MV-4-11 (cell line): ENCODE measurements around the gene GLIS1.

Experiments
- DNase-seq: peaks from one replicate; lab custom pipeline; 2025; lab: John Stamatoyannopoulos, UW

The GLIS1 gene

DNA sequence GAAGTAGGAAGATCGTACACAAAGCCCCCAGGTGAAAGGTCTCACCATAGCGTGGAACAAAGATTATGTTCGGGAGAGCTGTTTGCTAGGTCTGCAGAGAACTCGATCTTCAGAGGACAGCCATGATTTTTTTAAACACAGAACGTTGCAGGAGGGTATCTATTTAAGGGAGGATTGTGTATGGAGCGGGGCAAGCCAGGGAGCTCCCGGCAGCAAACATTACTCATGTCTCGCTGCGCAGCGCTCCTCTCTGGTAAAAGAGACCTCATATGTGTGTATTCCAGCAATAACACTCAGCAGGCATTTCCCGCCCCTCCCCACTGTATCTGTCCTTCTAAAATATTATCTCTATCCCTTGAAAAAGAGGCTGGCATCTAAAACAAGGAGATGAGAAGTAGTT, 2.7 kb downstream of the GLIS1 start:
- DNase-seq: no peak

DNA sequence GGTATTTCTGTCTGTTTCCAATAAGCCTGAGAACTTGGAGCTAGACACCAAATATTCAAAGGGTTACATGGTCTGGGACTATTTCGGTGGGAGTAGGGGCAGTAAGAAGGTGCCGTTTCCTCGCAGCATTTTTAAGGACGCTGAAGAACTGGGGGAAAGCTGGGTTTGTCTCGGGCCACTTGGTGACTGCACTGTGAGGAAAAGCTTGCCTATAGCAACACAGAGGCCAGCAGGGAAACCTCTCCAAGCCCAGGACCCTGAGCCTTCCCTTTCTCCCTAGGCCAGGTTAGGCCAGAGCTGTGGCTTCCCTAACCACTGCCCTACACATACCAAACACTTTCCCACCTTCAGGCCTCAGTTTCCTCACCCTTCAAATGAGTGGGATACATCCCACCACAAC, 3.3 kb downstream of the GLIS1 start:
- DNase-seq: no peak

DNA sequence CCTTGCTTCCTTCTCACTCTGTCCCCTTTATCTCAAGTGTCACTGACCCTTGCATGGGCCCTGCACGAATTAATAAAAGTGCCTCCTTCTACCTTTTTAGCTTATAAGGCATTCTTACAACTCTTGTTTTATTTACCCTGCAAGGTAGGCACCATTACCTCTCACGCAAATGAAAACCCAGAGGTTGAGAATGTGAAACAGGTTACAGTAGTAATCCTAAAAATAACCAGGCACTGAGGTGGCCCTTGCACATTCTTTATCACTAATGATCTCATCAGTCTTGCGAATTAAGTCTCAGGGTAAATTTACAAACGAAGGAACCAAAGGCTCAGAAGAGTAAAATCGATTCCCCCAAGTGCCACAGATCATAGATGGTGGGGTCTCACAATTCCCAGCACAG, 3.7 kb downstream of the GLIS1 start:
- DNase-seq: no peak

DNA sequence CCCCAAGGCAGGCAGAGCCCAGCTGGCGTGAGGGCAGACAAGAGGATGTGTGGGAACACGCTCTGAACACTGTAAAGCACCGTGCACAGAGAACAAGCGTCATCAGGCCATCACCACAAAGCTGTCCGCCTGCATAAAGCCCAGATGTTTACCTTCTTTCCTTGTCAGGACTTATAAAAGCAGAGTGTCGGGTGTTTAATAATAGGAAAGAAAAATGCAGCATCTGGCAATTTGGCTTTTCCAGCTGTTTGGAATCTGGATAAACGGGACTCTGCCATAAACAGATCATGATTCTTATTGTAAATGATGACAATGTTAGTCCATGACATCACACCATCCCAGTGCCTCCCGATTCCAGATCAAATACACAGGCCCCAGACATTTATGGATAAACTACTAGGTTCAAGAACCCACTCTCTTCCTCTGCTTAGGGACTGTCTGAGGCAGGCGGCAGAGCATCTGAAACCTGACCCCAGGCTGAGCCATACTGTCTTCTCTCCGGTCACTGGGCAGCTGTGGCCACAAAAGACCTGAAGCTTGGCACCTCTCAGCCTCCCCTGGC, 4.2 kb downstream of the GLIS1 start:
- DNase-seq: no peak

DNA sequence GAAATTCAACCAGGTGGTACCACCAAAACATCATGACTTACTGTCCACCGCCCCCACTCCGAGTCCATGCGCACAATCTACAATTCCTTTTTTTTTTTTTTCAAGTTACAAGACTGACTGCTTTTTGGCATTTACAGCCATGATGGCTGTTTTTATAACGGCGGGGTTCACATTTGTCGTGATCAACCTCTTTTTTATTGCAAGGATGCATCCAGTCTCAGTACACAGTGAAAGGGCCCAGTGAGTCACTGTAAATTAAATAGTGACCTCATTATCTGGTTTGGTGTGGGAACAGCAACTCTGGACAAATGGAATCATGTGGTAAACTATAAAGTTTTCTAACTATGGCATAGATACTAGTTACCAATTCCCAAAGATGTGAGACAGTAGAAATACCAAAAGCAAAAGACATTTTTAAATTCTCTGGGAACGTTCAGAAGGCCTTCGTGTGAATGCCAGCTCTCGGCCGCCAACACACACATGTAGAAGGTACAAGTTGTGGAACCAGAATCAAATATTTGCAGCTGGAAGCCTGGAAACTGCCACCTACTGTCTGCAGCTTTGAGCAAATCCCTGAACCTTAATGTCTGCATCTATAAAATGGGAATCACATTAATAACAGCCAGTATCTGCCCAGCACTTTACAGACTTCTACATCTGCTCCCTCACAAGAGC, 4.9 kb downstream of the GLIS1 start:
- no peak for DNase-seq

DNA sequence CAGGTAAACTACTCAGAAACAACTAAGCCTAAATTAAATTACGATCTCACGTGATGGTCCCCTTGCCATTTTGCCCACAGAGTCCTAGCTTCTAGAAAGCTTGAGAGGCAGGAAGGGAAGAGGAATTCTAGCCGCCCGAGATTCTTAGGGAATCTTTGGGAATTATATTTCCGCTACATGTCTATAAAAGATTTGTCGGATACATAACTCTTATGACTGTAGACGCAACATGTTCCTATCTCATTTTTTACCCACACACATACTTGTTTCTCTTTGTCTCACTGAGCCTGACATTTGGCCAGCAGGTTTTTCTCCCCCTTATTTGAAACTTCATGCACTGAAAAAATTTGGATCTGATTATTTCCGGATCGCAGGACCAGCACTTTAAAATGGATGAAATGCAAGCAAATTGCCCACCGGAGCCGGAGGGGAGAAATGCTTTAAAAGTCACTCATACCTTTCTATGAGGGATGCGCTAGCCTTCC, 5.5 kb downstream of the GLIS1 start:
- no peak for DNase-seq

DNA sequence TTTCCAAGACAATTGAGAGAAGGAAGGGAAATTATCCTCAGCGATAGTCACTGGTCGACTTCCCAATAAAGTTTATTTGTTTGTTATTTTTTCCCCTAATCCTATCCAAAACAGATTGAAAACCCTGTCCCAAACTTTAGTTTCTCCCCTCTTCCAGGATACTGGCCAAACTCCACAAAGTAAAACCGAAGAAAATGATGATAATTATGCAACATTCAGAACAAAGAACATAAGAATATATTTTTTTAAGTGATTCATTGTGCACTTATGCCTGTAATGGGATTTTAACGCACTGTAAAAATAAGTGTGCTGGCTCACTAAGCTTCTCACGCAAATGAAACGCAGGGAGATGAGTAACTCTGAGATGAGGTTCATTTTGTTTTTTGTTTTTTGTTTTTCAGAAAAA, 6.0 kb downstream of the GLIS1 start:
- no peak for DNase-seq

DNA sequence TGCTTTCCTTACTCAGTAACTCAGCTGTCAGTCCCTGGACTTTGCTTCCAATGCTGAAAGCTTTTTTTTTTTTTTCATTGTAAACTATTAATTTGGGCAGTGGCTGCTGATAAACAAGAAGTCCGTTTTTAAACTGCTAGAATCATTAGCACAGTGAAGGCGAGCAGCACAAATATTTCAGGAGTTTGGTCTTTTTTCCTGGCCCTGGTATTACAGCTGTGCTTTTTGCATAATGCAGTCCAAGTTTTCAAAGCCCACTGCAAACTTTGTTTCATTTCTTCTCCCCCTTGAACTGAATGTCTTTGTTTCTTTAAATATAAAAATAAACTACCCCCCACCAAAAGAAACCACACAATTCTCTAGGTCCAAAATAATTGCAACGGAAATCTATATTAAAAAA, 6.6 kb downstream of the GLIS1 start:
- DNase-seq: no peak

DNA sequence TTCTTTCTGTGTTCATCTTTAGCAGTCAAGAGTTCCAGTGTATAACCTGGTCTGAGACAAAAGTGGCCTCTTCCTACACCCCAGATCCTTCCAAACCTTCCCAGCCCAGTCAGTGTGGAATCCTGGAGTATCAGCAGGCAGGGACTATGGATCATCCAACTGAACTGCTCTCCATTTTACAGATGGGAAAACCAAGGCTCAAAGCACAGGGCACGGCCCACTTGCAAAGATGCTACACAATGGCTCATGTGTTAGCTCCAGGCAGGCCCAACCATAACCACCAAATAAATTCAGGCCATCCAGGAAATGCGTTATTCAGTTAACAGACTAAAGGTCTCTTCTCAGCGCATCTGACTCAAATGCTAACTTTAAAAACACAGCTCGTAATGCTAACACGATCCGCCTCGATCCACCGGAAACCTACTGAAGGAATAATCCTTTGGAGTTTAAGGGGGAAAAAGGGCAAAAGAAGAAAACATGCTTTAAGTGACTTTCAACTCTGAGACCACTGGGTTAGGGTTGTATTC, 7.1 kb downstream of the GLIS1 start:
- no peak for DNase-seq

DNA sequence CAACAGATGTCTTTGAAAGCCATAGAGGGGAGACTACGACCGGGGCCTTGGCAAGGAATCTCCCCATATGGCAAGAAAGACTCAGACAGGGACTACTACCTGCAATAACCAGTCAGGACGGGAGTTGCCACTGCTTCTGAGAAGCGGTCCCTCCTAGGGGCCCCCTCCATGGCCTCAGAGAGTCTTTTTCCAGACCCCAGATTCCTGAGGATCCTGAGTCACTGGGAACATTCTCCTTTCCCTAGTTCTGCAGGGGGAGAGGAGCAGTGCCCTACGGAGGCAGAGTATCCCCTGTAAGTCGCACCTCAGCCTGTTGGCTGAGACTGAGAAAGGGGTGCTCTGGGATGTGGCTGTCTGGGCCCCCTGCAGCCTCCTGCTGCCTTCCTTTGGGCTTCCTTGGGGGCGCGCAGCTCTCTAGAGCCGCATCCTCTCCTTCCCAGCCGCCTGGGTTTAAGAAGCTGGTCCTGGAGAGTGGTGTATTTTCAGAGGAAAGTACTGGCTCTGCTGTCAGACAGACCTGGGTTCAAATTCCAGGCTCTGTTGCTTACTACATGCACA, 7.8 kb downstream of the GLIS1 start:
- DNase-seq: no peak

DNA sequence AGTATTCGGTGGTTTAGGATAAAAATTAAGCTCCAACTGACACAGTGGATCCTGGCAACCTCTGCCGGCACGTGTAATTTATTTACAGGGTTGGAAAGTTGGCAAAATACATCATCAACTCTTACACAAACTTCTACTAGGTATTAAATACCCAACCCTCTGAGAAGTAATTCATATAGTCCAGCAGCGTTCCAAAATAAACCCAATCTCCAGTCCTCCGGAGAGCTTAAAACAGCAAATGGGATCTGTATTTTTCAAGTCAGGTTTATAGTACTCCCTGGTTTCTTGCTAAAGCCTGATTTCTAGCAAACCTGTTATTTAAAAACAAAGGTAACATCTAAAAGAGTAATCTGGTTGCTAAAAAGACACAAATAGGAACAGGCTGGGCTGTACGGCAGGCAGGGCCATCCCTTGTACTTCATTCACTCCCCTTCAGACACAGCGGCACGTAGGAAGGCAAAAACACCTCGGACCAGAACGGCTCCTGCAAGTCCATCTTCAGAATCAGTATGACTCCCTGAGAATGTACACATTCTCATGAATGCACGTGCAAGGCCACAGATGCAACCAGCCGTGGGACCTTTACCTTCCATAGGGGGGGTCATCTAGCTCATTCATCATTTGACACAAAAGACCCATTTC, 8.6 kb downstream of the GLIS1 start:
- no peak for DNase-seq

DNA sequence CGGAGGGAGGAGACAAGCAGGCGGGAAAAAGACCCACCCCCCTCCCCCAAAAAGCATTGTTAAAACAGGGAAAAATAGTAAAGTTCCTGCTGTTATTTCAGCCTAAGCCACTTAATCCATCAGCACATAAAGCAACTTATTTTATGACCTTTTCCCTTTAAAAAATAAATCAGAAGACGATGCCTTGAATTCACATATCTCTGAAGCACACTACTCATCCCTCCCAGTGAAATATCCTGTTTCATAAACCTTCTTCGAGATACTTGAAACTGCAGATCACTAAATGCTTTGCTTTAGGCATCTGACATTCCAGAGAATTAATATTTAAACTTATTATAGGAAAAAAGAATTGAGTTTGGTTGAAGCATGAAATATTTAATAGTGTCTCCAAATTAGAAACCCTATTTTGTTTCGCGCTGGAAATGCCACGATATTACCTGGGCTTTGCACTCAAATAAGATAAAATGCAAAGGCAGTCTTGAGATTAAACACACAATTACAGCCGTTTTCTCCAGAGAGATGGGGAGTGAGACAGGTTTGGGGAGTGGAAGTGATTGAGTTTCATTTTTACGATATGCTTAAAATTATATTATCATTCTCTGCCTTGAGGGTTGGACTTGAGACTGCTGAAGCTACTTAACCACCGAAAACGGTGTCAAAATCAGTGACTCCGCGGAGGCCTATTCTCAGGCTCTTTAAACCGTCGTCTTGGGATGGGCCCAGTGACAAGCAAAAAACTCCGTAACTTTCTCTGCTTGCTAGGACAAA, 9.3 kb downstream of the GLIS1 start:
- DNase-seq: no peak

DNA sequence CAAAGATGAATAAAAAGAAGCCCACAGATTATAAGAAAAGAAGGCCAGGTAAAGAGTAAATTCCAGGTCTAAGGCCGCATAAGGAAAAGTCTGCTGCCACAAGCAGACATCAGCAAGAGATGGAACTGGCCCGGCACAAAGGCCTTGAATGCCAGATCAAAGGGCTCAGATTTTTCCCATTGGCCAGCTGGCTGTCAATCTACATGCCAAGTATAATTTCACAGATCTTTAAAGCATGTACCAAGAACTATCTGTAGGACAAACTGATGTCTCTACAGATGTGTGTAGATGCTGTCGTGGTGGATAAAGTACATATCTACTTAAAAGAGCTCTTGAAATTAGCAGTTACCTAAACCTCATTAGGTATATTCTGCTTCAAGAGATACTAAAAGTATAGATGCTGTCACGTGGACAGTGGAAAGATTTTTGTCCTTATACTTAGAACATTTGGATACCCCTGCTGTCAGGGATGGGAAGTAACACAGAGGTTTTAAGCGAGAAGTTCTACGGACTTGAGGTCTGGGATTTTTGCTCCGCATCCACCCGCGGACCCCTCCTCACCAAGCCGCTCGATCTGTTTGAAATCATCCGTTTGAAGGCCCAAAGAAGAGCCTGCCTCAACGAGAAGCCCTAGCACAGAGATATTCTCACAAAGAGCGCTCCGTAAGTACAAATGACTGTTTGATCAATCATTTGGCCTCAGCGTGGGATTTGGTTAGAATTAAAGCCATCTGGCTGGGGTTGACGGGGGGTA, 10.1 kb downstream of the GLIS1 start:
- no peak for DNase-seq

DNA sequence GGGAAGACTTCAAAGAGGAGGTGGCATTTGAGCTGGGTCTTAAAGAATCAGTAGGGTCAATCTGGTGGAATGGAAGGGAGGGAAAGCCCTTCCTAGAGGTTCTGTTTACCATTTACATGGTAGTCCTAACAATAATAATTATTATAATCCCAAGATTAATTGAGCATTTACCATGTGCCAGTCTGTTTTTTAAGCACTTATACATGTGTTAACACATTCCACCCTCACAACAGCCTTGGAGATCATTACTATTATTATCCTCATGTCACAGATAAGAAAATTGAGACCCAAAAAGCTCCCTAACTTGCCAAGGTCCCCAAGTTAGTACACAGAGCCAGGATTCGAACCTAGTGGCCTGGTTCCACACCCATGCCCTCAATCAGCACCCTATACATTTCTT, 10.8 kb downstream of the GLIS1 start:
- no peak for DNase-seq

DNA sequence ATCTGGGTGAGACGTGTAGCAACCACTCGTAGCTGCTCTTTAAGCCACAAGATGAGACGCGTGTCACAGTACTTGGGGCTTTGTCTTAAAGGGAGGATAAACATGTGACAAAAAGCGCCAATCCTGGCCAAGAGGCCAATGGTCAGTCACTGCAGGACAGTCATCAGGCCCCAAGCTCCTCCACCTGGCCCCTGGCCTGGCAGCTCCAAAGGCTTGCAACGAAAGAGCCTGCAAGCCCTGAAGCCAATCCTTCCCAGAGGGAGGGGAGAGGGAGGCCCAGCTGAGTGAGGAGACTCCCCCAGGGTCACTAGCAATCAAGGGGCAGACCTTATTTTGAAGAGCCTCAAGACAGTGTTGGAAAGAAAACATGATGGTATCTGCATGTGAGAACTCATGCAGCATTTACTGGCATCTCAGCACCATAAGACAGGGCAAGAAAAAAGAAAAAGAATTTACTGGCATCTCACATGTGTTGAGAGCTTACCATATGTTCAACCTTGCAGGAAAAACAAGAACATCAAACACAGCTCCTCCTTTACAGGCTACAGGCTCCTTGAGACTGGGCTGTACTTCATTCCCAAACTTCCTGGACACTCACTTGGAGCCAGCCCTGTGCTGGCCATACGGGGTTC, 11.4 kb downstream of the GLIS1 start:
- no peak for DNase-seq

DNA sequence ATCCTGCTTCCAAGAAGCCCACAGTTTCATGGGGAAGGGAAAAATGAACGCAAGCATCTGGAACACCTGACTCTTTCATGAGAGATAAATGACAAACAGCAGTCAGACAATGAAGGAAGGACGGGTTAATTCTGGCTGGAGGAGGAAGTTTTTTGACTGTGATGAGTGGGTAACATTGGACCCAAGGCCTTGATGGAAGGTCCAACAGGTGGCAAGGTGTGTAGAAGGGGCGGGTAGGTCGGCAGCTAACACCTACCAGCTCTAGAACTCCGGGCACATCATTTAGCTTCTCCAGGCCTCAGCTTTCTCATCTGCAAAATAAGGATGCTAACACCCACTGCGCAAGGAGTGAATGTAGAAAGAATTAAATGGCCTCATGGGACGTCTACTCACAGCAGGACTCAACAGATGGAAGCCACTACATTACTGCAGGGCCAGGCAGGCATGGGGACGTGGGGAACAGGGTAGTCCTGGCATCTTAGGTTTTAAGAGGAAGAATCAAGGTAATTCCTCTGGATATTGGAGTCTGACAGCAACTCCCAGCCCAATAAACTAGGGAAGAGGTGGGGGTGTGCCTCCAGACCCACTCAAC, 12.9 kb downstream of the GLIS1 start:
- no peak for DNase-seq

DNA sequence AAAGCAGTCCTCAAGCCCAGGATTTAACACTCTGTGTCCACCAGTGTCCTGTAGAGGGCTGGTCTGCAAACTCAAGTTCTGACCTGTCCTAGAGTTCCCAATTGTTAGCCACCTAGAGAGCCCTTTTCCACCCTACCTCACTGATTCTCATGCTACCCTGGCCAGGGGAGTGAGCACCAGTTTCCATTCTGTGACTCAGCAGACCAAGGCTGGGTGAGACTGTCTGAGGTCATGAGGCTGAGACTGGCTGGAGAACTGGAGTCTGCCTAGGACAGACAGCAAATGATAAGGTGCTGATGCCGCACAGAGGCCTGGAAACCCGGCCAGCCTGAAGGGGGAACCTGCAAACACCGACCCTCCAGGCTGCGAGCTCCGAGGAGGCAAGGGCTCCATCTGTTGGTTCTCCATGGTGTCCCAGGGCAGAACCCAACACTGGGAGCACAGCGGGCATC, 13.7 kb downstream of the GLIS1 start:
- DNase-seq: no peak

DNA sequence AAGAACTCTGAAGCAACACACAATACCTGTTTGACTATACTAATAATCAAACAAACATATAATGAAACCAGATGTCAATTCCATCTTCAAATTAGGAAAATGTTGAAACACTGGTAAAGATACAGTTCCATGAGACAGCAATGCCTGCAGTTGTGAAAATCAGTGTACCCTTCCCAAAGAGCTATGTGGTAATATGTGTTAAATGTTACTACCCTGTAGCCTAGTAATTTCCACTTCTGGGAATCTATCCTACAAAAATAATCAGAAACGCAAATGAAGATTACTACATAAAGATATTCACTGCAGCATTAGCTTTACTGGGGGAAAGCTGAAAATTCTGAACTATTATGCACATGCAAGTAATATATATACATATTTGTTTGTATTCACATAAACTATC, 16.9 kb downstream of the GLIS1 start:
- no peak for DNase-seq

DNA sequence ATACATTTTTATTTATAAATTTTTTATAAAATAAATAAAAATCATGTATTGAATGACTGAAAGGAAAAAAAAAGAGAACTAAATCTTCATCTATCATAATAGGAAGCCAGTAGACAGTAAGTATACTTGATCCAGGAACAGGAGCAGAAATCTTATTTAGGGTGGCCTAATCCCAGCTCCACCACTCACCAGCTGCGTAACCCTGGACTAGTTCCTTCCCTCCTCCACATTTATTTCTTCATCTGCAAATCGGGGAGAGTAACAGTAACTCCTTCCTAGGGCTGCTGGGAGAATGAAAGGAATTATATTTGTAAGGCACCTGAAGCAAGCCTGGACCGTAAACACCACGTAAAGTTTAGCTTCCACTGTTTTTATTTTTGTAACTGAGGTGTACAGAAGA, 17.9 kb downstream of the GLIS1 start:
- peak; percentile 6 for DNase-seq

DNA sequence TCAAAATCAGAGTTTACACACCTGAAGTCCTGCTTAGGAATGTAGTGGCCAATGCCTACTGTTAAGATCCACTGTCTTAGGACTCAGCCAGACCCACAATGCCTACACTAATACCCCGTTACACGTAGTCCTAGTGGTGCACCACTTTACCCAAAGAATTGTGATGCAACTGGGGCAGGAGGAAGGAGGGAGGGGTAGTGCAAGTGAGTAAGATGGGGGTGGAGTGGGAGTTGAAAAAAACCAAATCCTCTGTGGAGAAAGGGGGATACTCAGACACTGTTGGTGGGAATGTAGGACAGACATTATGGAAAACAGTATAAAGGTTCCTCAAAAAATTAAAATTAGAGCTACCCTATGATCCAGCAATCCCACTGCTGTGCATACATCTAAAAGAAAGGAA, 19.5 kb downstream of the GLIS1 start:
- DNase-seq: no peak

DNA sequence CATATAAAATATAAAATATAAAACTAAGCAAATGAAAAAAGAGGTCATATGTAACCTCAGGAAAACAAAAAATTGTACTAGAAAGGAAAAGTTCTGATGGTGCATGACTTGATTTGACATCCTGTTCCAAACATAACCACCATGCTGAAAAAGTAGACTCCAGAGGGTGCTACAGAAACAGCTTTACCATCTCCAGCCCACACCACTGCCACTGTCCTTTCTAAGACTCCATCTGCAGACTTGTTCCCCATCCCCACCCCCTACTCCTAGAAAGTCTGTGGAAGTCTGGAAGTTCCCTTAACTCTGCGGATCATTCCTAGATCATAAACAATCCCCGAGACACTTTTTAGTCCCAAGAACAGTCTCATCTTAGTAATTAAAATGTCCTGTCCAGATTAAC, 20.5 kb downstream of the GLIS1 start:
- DNase-seq: no peak
